ENCODE data around the gene TNFRSF1A.

TNFRSF1A gene

GRCh38 chr12:6322352-6322751 lies 19.5 kb downstream of the TNFRSF1A start:
- no peak for DNase-seq

- no peak for DNase-seq
Observed at GRCh38 chr12:6321905-6322304, 20.0 kb downstream of the TNFRSF1A start.

GRCh38 chr12:6319446-6319845 lies 22.4 kb downstream of the TNFRSF1A start:
- no peak for DNase-seq

- no peak for DNase-seq
Observed at GRCh38 chr12:6318440-6318879, 23.4 kb downstream of the TNFRSF1A start.

- no peak for DNase-seq
Observed at GRCh38 chr12:6317693-6318439, 24.0 kb downstream of the TNFRSF1A start.

GRCh38 chr12:6316921-6317692 lies 24.8 kb downstream of the TNFRSF1A start:
- no peak for DNase-seq

GRCh38 chr12:6315704-6316597 lies 25.9 kb downstream of the TNFRSF1A start:
- DNase-seq = no peak

GRCh38 chr12:6315184-6315583 lies 26.7 kb downstream of the TNFRSF1A start:
- DNase-seq = no peak

- DNase-seq = no peak
Observed at GRCh38 chr12:6314776-6315175, 27.1 kb downstream of the TNFRSF1A start.

GRCh38 chr12:6313326-6313940 lies 28.4 kb downstream of the TNFRSF1A start:
- DNase-seq = no peak

GRCh38 chr12:6312529-6313325 lies 29.1 kb downstream of the TNFRSF1A start:
- DNase-seq = no peak

GRCh38 chr12:6311822-6312528 lies 29.9 kb downstream of the TNFRSF1A start:
- DNase-seq = no peak

GRCh38 chr12:6310771-6311610 lies 30.9 kb downstream of the TNFRSF1A start:
- DNase-seq = no peak

GRCh38 chr12:6307529-6307928 lies 34.3 kb downstream of the TNFRSF1A start:
- DNase-seq = no peak

- no peak for DNase-seq
Observed at GRCh38 chr12:6306599-6307220, 35.2 kb downstream of the TNFRSF1A start.

- DNase-seq = no peak
Observed at GRCh38 chr12:6306151-6306550, 35.7 kb downstream of the TNFRSF1A start.

- DNase-seq = no peak
Observed at GRCh38 chr12:6303071-6303470, 38.8 kb downstream of the TNFRSF1A start.

- DNase-seq = no peak
Observed at GRCh38 chr12:6302621-6303020, 39.3 kb downstream of the TNFRSF1A start.

GRCh38 chr12:6301721-6302120 lies 40.2 kb downstream of the TNFRSF1A start:
- no peak for DNase-seq

- no peak for DNase-seq
Observed at GRCh38 chr12:6297170-6297569, 44.7 kb downstream of the TNFRSF1A start.
